Stimulated activated CD4-positive, alpha-beta T cell treated with anti-CD3 and anti-CD28 coated beads, Interleukin-2, amount 100 ng/mL, for 24 hours (primary cell): ENCODE measurements around the gene CAPN7.

ENCODE experiments used
- DNase-seq, 2 donors: peaks; one replicate each; pipeline ENCODE4 v3.0.0-alpha.2; 2020

The CAPN7 gene

DNA sequence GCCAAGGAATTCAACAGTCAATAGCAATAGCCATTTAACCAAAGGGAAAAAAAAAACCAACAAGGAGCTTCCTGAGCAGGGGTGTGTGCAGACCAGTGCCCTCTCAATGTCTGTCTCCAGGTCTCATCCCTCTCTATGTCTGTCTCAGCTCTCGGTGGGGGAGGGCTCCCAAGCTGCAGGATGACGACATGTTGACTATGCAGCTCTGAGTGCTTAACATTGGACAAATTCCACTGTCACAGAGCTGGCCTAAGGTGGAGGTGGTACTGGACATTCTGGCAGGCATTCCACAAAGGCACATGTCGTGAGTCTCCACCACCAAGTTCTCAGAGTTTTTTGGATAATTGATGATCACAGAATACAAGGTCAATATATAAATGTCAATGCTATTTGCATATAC, 2.0 kb upstream of the CAPN7 start:
- DNase-seq: no peak

DNA sequence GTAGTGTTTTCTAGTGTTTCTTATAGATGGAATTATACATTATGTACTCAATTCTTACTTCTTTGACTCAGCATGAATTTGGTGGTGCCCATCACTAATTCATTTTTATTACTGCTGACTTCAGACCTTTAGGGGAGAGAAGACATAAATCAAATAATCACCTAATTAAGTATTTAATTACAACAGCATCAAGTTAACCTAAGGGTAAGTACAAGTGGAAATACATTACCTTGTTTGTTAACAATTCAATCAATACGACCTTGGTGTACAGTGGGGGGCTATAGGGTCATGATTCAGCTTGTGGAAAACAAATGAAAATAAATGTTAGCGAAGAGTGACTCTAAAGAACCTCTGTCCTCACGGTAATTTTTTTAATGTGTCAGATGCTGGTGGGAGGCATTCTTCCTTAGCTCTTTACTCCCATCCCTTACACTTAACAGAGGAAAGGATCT, 538 bp upstream of the CAPN7 start:
- DNase-seq: no peak

DNA sequence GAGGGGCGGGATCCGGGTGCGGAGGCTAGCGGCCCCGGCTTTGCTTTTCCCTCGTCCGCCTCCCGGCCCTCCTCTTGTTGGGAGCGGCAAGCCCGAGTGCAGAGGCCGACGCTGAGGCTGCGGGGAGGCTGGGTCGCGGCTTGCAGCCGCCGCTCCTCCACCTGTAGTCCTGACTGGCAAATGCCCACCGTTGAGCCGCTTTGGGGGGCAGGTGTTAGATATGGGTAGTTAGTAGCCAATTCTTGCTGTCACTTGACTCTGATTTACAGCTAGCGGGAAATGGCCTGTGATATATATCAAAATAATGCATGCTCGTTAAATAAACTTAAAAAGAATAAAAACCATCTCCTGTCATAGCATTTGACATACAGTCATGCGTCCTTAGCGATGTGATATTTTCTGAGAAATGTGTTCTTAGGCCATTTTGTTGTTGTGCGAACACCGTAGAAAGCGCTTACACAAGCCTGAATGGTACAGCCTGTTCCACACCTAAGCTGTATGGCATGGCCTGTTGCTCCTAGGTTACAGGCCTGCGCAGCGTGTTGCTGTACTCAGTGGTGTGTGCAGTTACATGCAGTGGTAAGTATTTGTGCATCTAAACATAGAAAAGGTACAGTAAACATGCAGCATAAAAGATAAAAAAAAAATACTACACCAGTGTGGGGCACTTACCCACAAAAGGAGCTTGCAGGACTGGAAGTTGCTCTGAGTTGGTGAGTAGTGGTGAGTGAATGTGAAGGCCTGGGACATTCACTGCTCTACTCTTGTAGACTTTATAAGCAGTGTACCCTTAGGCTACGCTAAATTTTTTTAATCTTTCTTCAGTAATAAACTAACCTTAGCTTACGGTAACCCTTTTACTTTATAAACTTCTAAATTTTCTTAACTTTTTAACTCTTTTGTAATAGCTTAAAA, 873 bp downstream of the CAPN7 start:
- DNase-seq: peak; percentile 20 to 34

DNA sequence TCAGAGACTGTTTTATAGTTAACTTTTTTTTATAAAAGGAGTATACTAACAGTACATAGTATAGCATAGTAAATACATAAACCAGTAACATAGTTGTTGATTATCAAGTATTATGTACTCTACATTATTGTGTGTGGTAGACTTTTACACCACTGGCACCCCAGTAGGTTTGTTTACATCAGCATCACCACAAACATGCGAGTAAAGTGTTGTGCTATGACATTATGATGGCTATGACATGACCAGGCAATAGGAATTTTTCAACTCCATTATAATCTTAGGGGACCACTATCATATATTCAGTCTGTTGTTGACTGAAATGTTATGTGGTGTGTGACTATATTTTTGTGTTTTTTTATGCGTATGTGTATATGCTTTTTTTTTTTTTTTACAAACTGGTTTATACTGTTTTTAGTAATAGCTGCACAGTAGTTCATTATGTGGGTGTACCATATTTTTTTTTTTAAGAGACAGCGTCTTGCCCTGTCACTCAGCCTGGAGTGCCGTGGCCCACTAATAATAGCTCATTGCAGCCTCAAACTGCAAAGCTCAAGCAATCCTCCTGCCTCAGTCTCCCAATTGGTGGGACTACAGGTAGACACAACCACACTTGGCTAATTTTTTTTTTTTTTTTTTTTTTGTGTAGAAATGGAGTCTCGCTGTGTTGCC, 1.9 kb downstream of the CAPN7 start:
- no peak for DNase-seq

DNA sequence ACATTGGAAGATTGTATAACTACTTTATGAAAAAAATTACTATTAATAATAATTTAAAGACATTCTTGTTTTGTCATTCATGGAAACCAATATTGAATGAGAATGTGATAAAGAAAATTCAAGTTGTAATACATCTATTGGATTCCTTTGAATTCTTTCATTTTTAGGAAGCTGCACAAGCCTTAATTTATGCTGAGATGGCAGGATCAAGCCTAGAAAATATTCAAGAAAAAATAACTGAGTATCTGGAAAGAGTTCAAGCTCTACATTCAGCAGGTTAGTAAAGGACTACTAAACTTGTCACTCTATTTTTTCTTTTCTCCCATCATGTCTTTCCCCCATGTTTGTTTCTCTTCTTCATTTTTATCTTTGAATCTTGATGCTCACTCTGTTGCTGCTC, 5.9 kb downstream of the CAPN7 start:
- DNase-seq: no peak

DNA sequence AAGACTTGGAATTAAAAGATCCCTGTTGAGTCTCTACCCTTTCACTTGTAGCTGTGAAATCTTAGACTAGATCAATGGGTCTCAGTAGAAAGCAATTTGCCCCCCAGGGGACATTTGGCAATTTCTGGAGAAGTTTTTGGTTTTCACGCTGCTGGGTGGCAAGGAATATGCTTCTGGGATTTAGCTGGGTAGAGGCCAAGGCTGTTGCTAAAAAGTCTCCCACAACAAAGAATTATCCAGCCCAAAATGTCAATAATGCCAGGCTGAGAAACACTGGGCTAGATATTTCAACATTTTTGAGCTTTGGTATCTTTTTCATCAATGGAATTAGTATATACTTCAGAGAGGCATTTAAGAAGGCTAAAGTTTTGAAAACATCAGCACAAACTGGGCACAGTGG, 8.7 kb downstream of the CAPN7 start:
- DNase-seq: no peak

DNA sequence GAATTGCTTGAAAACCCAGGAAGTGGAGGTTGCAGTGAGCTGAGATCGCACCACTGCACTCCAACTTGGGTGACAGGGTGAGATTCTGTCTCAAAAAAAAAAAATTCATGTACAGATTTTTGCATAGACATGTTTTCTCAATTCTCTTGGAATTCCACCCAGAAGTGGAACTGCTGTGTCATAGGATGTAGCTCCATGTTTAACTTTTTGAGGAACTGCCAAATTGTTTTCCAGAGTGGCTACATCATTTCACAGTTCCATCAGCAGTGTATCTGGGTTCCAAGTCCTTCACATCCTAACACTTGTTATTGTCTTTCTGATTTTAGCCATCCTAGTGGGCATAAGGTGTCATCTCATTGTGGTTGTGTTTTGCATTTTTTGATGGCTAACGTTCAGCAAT, 9.9 kb downstream of the CAPN7 start:
- DNase-seq: no peak

DNA sequence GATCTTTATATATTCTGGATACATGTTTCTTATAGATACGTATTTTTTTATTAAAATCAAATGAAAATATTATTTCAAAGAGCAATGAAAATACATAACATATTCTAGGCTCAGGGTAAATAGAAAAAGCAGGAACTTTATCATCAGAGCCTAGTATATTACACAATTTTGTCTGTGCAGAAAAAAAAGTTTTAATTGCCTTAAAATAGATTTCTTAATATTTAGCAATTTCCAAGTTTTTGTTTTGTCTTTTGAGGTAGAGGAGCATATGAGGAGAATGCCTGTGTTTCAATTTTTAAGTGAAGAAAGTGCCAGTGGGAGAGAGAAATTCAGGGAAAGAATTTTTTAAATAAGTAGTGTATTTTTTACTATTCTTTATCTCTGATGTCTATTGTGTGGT, 10.5 kb downstream of the CAPN7 start:
- no peak for DNase-seq

DNA sequence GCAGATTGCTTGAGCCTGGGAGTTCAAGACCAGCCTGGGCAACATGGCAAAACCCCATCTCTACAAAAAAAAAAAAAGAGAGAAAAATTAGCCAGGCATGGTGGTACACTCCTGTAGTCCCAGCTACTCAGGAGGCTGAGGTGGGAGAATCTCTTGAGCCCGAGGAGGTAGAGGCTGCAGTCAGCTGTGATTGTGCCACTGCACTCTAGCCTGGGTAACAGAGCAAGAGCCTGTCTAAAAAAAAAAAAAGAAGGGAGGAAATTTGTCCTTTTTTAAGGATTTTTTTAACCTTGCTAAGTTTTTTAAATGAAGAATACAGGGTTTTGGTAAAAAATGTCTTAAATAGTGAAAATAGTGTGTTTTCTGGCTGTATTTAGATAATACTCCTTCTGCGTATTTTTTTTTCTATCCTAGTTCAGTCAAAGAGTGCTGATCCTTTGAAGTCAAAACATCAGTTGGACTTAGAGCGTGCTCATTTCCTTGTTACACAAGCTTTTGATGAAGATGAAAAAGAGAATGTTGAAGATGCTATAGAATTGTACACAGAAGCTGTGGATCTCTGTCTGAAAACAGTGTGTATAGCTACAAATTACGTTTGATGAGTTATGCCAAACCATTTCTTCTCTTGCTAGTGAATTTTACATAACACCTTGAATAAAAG, 11.1 kb downstream of the CAPN7 start:
- DNase-seq: no peak

DNA sequence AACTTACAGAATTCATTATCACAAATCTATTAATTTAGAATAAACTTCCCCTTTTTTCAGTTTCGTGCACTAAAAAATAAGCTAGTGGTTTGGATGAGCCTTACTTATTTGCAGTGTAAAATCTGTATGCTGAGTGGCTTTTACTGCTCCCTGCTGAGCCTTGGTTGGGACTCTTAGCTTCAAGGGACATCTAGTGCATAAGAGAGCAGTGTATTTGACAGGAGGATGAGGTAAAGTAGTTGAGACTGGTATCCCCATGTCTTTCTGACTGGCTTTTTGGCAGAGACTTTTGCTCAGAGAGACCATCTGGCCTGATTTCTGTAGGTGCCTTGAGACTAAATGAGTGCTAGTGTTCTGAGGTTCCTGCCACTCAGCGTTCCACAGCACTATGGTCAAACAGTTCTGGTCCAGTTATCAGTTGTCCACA, 11.8 kb downstream of the CAPN7 start:
- no peak for DNase-seq

DNA sequence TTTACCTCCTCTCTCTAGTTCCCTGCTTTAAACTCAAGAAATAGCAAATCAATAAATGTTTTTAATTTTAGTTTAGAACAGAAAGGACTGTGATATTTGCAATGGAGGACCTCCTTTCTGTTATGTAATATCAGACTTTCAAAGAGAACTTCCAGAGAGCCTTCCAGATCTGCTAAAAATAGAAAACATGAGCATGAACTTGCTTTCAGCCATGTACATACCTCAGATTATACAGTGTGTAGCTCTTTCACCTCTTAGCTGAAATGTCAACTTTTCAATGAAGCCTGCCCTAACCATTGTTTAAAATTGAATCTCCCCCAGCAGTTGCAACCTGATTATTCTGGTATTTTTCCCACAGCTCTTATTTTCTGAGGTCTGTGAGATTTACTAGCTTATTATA, 12.6 kb downstream of the CAPN7 start:
- no peak for DNase-seq

DNA sequence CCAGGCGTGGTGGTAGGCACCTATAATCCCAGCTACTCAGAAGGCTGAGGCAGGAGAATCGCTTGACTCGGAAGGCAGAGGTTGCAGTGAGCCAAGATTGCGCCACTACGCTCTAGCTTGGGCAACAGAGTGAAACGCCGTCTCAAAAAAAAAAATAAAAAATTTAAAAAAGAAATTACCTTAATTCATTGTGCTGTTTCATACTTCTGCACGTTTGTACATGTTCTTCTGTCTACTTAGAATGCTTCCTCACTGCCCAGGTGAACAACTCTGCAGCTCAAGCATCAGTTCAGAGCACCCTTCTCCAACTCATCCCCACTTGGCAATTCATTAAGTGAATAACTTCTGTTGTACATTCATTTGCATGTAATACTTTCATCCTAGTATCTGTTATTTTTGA, 14.0 kb downstream of the CAPN7 start:
- no peak for DNase-seq

DNA sequence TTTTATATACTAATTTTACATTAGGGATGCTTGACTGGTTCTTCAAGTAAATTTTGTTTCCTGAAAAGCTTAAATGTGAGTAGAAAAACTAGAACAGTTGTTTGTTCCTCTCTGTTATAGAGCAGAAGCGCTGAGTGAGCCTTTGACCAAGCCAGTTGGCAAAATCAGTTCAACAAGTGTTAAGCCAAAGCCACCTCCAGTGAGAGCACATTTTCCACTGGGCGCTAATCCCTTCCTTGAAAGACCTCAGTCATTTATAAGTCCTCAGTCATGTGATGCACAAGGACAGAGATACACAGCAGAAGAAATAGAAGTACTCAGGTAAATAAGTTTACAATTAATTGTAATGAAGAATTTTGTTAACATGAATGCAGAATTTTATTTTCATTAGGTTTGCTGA, 14.6 kb downstream of the CAPN7 start:
- DNase-seq: no peak

DNA sequence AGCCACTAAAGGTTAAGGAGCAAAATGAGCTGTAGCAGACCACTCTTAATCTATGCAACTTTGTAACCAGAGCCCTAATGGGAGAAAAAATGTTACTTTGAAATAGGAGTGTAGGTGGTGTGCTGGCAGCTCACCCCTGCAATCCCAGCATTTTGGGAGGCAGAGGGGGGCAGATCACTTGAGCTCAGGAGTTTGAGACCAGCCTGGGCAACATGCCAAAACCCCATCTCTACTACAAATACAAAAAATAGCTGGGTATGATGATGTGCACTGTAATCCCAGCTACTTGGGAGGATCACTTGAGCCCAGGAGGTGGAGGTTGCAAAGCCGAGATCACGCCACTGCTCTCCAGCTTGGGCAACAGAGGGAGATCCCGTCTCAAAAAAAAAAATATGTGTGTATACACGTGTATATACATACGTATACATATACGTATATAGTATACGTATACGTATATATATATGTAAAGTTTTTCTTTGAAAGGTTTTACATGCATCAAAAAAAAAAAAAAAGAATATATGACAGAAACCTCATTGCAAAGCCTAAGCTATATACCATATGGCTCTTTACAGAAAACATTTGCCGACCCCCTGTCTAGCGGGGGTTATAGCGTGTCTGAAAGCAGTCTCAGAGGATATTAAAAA, 15.7 kb downstream of the CAPN7 start:
- no peak for DNase-seq

DNA sequence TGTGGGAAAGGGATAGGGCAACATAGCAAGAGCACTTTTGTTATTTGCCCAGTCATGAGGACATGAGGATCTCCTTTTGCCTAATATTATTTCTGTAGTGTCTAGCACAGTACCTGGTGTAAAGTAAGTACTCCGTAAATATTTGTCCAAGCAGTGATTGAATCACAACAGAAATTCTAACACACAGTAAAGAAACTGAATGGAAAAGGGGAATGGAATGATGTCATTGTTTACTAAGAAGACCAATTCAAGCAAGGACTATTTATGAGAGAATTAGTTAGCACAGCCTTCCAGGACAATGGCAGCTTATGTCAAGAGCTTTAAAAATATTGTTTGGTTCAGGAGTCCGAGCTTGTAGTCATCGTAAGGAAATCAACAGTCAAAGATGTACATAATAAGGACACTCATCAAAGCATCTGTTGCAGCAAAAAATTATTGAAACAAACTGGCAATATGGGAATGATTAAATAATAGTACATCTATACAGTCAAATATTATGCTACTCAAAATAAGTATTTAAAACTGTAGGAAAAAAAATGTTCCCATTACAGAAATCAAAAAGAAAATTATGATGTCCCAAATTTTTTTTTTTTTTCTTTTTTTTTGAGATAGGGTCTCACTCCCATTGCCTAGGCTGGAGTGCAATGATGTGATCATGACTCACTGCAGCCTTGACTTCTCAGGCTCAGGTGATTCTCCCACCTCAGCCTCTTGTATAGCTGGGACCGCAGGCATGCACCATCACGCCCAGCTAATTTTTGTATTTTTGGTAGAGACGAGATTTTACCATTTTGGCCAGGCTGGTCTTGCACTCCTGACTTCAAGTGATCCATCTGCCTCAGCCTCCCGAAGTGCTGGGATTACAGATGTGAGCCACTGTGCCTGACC, 17.9 kb downstream of the CAPN7 start:
- DNase-seq: no peak

DNA sequence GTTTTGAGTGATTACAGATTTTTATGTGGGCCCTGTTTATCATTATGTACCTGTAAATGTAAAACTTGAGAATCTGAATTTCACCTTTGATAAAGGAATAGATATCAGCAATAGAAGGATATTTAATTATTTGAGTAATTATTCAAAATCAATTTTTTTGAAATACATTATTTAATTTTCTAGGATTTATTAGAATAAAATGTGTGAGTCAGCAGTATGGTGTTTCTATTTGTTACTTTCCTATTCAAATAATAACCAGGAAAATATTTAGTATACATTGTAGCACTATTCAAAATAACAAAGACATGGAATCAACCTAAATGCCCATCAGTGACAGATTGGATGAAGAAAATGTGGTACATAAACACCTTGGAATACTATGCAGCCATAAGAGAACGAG, 22.1 kb downstream of the CAPN7 start:
- DNase-seq: no peak

DNA sequence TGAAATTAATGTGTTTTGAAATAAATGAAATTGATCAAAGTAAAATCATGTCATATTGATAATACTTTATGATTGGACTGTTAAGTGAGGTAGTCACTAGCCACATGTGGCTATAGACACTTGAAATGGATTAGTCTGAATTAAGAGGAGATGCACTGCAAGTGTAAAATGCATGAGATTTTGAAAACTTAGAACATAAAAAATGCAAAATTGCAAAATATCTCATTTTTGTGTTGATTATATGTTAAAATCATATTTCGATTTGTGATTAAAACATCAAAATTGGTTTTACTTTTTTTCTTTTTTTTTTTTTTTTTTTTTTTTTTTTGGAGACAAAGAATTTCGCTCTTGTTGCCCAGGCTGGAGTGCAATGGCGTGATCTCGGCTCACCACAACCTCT, 23.2 kb downstream of the CAPN7 start:
- DNase-seq: no peak

DNA sequence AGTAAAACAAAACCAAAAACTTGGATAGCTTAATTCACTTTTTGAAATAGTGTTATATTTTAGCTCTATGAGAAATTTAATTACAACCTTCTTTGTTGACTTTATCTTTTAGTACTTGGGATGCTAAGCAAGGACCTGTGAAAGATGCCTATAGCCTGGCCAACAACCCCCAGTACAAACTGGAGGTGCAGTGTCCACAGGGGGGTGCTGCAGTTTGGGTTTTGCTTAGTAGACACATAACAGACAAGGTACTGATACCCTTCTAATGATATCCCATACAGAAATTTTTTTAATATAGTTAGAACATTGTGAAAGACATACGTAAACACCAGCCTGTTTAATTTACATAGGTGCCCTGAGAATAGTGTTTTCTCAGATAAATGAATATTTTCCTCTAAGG, 35.3 kb downstream of the CAPN7 start:
- DNase-seq: peak; percentile 43 to 48

DNA sequence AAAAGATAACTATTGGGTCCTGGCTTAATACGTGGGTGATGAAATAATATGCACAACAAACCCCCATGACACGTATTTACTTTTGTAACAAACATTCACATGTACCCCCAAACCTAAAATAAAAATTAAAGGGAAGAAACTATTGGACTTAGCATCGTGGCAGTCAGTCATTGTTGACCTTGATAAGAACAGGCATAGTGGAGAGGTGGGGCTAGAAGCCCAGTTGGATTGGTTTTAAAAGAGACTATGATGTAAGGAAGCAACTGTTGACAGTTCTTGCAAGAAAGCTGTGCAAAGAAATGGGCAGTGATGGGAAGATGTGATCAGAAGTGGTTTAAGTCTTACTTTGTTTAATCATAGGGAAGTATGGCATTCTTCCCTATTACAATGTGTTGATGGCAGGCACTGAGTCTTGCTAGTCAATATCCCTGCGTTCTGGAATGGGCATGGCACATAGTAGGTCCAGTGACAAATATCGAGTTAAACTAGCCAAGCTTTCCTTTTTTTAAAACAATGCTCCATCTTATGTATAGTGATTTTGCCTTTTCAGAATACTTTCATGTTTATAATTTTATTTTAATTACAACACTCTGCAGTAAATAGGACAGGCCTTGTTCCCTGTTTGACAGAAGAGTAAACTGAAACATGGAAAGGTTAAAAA, 37.9 kb downstream of the CAPN7 start:
- no peak for DNase-seq

DNA sequence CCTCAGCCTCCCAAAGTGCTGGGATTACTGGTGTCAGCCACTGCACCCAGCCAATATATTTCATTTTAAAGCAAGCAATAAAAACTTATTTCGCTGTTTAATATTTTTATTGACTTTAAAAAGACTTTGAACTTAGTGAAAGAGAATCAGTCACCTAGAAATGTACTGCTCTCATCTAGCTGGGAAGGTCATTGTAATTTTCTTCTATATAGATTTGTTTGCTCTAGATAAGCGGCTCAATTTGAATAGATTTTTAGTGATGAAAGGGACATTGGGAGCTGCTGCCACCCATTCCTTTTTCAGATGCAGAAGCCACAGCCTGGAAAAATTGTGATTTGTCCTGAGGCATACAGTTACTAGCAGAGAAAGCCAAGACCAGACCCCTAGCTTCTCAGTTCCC, 40.1 kb downstream of the CAPN7 start:
- DNase-seq: no peak

DNA sequence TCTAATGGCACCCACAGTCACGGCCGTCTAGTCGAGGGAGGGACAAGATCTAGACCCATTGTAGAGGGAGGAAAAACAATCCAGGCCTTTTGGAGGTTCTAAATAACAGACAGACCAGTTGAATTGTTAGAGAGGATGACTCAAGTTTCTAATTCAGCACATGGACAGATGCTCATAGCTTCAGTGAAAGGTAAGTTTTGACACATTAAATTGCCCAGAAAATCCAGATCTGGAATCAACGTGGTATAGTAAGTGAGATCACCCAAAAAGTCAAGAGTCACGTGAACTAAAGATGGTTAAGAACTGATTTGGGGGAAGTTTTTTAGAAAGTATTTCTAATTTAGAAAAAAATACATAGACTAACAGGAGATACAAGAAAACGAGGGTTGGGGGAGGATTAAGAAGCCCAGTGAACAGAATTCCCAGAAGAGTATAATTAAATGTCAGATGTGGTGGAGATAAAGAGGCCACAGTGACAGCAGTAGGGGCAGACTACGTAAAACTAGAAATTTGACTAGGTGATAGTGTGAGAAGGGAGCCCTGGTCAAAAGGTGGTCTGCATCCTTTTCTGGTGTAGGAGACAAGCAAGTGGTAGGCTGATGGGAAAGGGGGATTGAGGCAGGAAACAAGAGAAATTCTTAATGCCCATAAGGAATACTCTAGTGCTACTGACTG, 47.1 kb downstream of the CAPN7 start:
- DNase-seq: no peak
